GM18861 (cell line): ENCODE data around the gene RECK.
"Not testable (repeated sequence)": the region's sequence is repeated elsewhere in the genome, so short reads cannot be mapped to it uniquely, and the experiment has no call there.

Source experiments
- ATAC-seq: cut with Tn5 transposase; IDR thresholded peaks from one replicate; pipeline ENCODE4 v1.9.1; 2021; ENCODE audit not compliant: unreplicated experiment

The RECK gene

DNA sequence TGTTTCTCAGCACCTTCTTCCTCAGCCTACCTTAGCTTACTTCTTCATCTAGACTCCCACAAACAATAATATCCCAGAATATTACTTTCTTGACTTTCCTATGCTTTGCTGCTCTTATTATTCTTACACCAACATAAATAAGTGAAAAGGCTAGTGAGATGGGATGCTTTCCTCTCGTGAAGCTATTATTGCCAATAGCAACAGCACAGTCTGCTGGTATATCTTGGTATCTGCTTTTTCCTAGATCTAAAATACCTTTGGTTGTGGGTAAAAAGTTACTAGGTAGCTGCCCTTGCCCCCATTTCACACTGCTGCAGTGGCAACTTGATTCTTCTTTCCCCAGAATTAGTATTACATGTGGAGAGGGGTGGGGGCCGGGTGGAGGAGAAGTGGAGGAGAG lies 73.7 kb downstream of the RECK start:
- no peak for ATAC-seq

DNA sequence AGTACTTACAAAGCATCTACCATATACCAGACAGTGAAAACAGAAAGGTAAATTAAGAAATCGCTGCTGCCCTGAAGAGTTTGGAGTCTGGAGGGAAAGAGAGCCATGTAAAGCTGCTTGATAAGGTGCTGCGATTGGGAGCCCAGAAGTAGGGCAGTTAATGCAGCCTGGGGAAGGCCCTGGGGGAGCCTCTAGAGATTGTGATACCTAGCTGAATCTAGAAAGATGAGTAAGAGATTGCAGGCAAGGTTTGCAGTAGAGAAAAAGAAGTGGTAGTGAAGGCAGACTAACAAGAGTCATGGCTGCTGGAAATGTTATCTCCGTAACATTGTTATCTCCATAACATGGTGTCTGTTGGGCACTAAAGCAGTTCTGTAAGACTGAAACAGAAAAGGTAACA lies 75.8 kb downstream of the RECK start:
- ATAC-seq, result no peak

DNA sequence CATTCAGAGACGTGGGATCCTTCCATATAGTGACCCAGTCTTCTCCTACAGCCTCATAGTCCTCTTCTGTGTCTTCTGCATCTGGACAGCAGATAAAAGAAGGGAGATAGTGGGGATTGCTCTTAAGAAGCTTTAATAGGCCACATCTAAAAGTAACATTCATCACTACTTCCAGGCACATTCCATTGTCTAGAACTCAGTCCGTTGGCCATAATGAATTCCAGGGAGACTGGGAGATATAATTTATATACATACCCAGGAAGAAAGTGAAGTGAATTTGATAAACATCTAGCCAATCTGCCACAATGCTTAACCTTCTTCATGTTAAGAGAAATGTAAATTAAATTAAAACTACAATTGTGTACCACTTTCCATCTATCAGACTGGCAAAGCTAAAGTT lies 77.3 kb downstream of the RECK start:
- no peak for ATAC-seq

GRCh38 chr9:36116593-36116992 lies 79.9 kb downstream of the RECK start:
- ATAC-seq, result no peak

DNA sequence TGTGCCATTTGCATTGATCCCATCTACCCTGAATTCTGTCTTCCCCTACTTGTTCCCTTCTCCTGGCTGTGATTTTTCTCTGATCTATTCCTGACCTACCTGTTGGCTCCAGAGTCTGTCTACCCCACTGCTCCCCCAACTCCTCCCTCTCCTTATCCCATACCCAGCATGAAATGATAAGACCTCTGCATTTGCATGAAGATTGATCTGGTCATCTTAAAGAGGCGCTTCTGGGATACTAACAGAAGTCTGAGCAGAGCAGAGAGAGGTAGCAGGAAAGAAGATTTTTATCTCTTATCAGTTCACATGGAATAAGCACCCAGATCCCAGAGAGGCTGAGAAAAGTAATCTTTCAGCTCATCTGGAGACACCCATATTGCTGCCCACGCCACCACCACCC lies 81.5 kb downstream of the RECK start:
- no peak for ATAC-seq

GRCh38 chr9:36118706-36119105 lies 82.0 kb downstream of the RECK start:
- no peak for ATAC-seq

DNA sequence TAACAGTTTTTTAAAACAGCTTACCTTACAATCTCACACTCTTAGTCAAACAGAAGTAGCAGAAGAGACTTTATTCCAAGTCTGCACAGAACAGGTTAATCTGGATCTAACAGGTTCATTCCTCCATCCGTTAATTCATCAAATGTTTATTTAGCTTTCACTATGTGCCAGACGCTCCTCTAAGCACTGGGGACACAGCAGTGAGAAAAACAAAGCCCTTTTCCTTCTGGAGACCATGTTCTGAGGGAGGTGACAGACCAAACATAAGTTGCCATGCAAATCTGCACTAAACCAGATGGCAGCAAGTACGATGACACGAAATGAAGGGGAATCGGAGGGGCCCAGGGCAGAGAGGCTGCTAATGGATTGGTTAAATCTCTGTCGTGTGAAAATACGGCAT lies 82.8 kb downstream of the RECK start:
- no peak for ATAC-seq

DNA sequence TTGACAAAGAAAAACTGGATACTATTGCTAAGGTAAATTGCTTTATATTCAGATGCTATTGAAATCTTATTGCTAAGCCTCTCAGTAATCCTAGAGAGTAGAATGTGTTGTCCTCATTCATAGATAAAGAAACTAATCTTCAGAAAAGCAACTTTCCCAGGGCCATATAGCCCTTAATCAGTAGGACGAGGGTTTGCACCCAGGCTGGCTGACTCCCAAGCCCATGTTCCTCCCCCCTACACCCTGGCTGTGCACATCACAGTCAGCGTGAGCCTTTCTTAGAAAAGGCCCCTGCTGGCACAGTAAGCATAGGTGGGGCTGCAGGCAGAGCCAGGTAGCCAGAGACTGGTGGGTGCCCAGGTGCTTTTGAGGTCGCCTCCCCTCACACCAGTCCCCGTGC lies 84.0 kb downstream of the RECK start:
- no peak for ATAC-seq

DNA sequence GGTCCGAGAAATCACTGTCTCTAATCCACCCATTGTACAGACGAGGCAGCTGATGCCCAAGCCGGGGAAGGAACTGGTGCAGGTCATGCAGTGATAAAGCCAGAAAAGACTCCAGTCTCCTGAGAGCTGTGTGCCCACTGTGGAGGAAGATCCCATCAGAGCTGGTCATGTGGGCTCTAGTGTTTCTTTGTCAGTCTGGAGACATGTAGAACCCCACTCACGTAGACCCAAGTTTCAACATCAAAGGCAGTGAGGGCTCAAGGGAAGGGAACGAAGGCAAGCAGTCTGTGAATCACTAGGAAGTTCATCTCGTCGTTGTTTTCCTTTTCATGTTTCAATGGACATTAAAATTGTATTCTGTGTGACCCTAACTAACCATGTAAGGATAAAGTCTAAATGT lies 85.3 kb downstream of the RECK start:
- ATAC-seq, result no peak

DNA sequence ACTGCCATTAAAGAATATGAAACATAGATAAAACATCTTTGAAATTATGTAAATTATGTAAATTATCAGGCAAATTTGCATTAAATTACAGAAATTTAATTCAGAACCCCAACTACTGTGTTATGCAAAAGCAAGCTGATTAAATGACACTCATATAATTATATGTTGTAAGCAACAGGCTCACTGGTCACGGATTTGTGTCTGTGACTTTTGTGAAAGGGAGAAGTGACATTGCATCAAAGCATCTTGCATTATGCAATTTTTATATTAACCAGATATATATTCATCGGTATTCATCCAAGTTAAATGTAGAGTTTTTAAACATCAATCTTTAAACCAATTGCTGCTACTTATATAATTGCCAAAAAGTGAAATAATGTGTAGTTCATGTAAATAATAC lies 86.8 kb downstream of the RECK start:
- ATAC-seq, result no peak

GRCh38 chr9:36125062-36125855 lies 88.5 kb downstream of the RECK start:
- no peak for ATAC-seq

- no peak for ATAC-seq
Measured at GRCh38 chr9:36126016-36126730, 89.5 kb downstream of the RECK start.

DNA sequence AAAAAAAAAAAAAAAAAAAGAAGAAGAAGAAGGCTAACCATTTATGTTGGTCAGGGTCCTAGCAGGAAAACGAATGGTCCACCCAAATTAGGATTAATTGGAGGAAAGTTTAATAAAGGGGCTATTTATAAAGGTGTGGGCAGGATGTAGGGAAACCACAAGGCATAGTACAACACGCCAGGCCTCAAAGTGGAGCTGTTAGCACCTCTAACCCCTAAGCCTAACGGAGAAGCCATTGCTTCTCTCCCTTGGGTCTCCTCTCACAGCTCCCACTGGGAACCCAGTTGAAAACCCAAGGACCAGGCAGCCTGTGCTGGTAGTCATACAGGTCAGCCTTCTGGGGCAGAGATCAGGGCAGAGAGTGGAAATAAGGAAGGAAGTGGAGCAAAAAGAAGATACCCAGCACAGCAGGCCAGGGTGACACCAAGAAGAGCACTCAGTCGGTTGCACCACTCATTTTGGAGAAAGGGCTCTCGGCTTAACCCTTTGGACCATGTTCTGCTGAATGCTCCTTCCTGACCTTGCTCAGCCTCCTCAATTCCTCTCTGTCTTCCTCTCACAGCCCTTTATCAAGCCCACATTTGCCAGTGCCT lies 91.0 kb downstream of the RECK start:
- no peak for ATAC-seq

GRCh38 chr9:36128349-36128748 lies 91.6 kb downstream of the RECK start:
- no peak for ATAC-seq

DNA sequence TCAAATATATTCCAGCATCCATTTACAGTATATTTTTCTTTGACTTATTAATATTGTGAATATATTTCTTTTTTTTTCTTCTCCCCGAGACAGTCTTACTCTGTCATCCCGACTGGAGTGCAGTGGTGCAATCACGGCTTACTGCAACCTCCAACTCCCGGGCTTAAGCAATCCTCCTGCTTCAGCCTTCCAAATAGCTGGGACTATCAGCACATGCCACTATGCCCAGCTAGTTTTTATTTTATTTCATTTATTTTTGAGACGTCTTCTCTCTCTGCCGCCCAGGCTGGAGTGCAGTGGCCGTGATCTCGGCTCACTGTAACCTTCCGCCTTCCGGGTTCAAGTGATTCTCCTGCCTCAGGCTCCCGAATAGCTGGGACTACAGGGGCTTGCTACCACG lies 92.4 kb downstream of the RECK start:
- ATAC-seq, result no peak

DNA sequence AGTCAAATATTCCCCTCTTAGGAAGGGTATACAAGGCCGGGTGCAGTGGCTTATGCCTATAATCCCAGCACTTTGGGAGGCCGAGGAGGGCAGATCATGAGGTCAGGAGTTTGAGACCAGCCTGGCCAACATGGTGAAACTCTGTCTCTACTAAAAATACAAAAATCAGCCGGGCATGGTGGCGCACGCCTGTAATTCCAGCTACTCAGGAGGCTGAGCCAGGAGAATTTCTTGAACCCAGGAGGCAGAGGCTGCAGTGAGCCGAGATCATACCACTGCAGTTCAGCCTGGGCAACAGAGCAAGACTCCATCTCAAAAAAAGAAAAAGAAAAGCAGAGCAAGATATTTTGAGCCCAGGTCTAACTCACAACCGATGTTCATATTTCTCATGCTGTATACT lies 95.0 kb downstream of the RECK start:
- not testable (repeated sequence) for ATAC-seq

GRCh38 chr9:36132086-36132485 lies 95.4 kb downstream of the RECK start:
- no peak for ATAC-seq

DNA sequence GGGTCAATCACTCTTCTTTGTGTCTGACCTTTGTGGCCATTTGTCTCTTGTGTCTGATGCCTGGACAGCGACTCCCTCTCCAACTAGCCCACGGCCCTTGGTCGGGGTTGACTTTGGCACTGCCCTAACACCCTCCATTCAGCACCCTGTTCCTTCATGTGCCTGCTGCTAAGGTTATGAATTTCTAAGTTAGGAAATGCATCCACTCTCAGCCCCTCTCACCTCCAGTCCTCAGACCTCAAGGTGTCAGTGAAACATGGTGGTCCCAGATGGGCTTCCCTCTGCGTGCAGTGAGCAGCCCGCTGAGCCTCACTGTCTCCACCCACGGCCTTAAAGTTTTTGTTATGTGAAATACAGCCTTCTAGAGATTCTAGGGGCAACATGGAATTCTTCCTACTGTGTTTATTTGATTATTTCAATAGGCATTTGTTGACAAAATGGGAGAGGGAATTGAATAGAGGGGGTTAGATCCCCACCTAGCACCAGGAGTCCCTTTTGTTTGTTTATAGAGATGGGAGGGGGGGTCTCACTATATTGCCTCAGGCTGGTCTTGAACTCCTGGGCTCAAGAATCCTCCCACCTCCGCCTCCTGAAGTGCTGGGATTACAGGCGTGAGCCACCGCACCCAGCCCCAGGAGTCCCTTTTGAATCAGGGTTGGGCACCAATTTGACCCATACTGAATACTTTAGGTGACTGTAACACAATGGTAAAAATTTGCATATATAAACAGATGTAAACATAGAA lies 98.2 kb downstream of the RECK start:
- ATAC-seq, result no peak

DNA sequence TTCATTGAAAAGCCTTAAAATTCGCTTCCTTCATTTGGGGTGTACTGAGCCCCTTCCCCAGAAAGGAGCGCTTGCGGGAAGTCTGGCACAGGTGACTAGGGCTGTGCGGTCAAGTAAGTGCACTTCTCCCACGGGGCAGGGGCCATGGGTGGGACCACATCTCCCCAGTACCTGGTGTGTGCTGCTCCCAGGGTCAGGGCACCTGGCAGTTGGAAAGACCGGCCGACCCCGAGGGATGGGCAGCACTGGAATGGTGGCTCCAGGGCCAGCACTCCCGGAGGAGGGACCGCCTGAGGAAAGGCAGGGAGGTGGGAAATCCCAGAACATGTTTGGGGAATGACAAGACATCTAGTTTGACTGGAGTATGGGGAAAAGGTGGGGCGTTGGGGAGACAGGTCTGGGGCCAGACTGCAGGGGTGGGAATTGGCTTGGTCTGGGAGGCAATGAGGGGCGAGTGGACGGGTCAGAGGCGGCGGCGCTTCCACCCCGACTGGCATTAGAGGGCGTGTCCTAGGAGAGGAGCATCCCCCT lies 99.1 kb downstream of the RECK start:
- ATAC-seq, result no peak

DNA sequence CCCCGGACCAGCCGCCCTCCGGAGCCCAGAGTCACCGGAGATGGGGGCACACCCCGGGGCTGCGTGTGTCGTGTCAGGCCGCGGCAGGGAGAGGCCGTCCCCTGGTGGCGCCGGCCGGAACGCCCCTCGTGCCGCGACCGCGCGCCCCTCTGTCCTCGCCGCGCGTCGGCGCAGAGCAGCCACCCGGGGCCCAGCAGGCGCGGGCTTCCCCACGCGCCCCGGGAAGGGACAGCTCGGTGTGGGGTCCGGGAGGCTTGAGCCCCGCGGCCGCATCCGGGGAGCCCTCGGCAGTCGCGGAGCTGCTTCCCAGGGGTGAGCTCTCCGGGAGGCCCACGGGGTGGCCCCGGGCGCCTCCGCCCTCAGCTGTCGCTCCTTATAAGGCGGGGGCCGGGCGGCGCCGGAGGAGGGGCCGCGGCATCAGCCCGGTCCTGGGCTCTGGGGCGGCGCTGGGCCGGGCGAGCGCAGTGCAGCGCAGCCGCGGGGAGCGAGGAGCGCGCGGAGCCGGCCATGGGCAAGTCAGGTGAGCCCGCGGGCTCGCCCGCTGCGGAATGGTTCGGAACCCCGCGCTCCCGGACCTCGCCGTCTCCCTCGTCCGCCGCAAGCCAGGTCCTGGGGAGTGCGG lies 99.7 kb downstream of the RECK start, which contains the start of gene GLIPR2:
Gene GLIPR2, plus strand, starts transcription at position 462 of the 622 bp plus-strand sequence. Its CDS starts 46 bp downstream, at position 508.
- peak; percentile 86 for ATAC-seq
